GM21526 (cell line): ENCODE data around the gene KCTD20.

Experiments
- ATAC-seq: cut with Tn5 transposase; IDR thresholded peaks from one replicate; pipeline ENCODE4 v1.9.1; 2021; ENCODE audit warnings: moderate library complexity; ENCODE audit not compliant: unreplicated experiment, low FRiP score

KCTD20 gene

GRCh38 chr6:36523936-36524499 lies 81.2 kb downstream of the KCTD20 start:
- ATAC-seq, result no peak

DNA sequence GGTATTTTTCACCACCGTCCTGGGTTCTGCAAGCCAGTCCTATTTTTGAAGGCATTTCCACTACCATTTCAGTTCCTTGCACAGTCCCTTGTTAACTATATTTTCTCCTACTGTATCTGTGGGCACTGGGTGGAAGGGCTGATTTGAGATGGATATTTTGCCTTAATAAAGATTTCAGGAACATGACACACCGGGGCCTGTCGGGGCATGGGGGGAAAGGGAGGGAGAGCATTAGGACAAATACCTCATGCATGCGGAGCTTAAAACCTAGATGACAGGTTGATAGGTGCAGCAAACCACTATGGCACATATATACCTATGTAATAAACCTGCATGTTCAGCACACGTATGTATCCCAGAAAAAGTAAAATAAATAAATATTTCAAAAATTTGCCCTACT lies 82.1 kb downstream of the KCTD20 start:
- no peak for ATAC-seq

- no peak for ATAC-seq
Observed at GRCh38 chr6:36525346-36525745, 82.5 kb downstream of the KCTD20 start.

DNA sequence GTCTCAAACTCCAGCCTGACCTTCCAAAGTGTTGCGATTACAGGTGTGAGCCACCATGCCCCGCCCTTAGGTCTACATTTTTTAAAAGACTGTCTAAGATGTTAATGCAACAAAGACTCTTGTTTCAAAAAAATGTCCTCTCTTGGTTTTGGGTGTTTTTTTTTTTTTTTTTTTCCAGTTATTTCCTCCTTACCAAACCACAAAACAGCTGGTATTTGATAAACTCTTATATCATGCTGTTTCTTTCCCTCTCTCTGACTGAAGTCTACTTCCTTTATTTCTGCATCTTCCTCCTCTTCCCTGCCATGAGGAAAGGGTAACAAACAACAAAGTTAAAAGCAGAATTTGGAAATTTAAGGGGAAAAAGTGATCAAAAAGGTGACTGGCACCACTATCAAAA lies 83.3 kb downstream of the KCTD20 start:
- ATAC-seq, result no peak

- no peak for ATAC-seq
Observed at GRCh38 chr6:36533321-36533720, 90.5 kb downstream of the KCTD20 start.

GRCh38 chr6:36536873-36537547 lies 94.2 kb downstream of the KCTD20 start:
- ATAC-seq, result no peak

- no peak for ATAC-seq
Observed at GRCh38 chr6:36539814-36540568, 97.2 kb downstream of the KCTD20 start.
